ENCODE results near the gene ZNF302.
A peak's percentile ranks its signal among the peaks of the same experiment; 100 is the strongest.
"Not testable (repeated sequence)": the region's sequence is repeated elsewhere in the genome, so short reads cannot be mapped to it uniquely, and the experiment has no call there.

ZNF302 gene

GRCh38 chr19:34677386-34678084 lies at the start of gene ZNF302:
Gene ZNF302, plus strand, starts transcription at chr19:34677678. Its CDS starts 1,127 bp downstream, at chr19:34678805.
- peak; percentile 93 to 94 for DNase-seq

GRCh38 chr19:34633802-34634201 lies 43.7 kb upstream of the ZNF302 start:
- no peak for DNase-seq

- DNase-seq: peak; percentile 59 to 63
These were observed 37.9 kb upstream of the ZNF302 start for GRCh38 chr19:34639491-34640085.

DNA sequence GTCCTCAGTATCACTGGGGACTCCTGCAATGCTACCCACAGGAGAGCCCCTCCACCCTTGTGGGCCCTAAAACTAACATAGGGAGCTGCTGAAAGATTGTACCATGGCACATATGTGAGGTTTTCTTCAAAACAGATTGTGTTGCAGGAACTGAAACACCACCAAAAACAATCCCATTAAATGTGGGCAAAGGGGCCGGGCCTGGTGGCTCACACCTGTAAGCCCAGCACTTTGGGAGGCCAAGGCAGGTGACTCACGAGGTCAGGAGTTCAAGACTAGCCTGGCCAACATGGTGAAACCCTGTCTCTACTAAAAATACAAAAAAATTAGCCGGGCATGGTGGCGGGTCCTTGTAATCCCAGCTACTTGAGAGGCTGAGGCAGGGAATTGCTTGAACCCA lies 35.2 kb upstream of the ZNF302 start:
- DNase-seq: no peak

GRCh38 chr19:34644991-34645461 lies 32.5 kb upstream of the ZNF302 start:
- no peak for DNase-seq

- no peak for DNase-seq
These were observed 31.9 kb upstream of the ZNF302 start for GRCh38 chr19:34645551-34645950.

DNA sequence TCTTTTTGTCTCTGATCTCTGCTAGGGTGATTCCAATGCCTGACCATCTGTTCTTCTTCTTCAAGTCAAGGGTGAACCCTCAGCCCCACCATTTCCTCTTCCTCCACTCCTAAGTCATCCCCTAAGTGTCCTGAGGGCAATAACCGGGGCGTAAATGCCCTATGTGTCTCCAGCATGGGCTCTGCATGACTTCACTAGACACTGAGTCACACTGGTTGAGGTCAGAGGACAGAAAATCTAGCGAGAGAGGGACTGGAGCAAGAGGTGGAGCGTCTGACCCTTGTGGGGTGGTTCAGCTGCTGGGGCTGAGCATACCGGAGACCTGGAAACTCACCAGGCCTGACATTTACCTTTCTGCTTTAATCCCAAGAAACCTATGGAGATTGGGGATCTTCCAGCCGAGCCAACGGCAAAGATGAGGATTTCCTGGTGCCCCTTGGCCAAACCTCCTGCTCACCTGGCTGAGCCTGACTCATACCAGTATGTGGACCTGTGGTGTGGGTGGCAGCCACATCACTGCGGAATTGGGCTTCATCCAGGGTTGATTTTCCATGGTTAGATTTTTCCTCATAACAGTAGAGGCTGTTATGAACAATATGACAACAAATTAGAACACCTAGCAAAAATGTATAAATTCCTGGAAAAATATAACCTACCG lies 27.5 kb upstream of the ZNF302 start:
- no peak for DNase-seq

- DNase-seq: no peak
These were observed 25.7 kb upstream of the ZNF302 start for GRCh38 chr19:34651747-34652146.

- DNase-seq: no peak
These were observed 22.7 kb upstream of the ZNF302 start for GRCh38 chr19:34654796-34655195.

DNA sequence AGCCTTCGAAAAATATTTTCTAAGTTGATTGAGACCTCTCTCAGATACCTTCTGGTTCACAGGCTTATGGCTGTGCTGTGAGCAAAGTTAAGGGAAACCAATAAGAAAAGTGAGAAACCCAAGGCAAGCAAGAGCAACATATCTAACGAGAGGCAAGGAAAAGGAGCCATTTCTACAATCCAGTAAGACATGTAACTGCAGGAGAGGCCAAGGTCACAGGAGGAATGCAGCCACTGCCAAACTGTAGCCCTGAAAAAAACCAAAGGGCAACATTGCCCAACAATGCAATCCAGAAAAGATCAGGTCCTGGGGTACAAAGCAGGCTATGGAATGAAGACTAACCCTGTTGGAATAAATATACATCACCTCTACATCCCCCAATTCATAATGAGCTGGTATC lies 21.8 kb upstream of the ZNF302 start:
- no peak for DNase-seq

GRCh38 chr19:34661357-34661756 lies 16.1 kb upstream of the ZNF302 start:
- DNase-seq: no peak

DNA sequence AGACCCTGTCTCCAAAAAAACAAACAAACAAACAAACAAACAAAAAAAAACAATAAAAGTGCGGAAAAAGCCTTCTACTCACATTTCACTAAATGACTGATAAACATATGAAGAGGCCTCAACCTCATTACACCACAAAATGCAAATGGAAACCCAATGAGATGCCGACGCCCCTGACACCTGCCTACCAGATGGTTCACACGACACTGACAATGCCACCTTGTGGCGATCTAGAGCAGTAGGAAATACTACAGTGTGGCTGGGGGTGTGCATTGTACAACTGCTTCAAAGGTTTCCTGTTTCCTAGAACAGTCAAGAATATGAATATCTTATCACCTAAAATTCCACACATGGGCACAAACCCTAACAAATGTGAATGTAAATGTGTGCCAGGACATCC lies 14.6 kb upstream of the ZNF302 start:
- peak in 1 of 2 donors; percentile 13 for DNase-seq

- no peak for DNase-seq
These were observed 13.3 kb upstream of the ZNF302 start for GRCh38 chr19:34664168-34664567.

- no peak for DNase-seq
These were observed 12.6 kb upstream of the ZNF302 start for GRCh38 chr19:34664870-34665269.

GRCh38 chr19:34665275-34665674 lies 12.2 kb upstream of the ZNF302 start:
- DNase-seq: not testable (repeated sequence)

- no peak for DNase-seq
These were observed 11.1 kb upstream of the ZNF302 start for GRCh38 chr19:34666200-34666957.

DNA sequence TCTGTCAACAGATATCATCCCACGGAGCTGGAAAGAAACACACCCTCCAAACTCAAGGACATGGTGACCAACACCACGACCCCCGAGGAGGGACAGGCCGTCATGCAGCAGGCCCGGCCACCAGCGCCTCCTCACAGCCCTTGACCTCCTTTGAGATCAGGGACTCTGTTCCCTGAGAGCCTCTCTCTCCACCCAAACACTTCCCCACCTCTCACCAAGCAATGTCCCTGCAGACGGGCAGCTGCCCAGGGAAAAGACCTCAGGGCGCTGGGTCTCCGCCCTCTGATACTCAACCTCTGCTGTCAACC lies 10.6 kb upstream of the ZNF302 start:
- DNase-seq: no peak

DNA sequence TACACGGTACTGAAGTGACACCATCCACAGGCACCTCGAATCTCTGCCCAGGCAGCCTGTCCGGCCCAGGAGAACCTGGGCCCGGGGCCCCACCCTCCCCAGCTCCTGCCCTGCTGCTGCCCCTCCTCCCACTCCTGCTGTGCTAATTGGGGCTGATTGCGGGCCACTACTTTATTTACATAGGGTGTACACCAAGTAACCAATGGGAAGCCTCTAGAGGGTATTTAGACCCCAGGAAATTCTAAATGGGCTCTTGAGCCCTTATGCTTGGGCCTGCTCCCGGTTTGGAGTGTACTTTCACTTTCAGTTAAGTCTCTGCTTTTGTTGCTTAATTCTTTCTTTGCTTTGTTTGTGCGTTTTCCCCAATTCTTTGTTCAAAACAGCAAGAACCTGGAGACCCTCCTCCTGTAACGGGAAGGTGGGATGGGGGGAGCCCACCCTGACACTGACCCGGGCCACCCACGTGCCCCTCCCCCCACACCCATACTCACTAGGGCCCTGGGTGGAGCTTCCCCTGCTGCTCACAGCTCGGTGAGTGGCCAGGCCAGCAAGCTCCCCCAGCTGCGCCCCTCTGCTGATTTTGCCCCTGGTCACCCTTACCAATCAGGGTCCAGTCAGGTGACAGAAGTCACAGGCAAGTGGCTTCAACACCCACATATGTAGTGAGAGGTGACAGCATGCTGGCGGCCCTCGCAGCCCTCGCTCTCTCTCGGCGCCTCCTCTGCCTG lies 10.0 kb upstream of the ZNF302 start:
- DNase-seq: no peak

DNA sequence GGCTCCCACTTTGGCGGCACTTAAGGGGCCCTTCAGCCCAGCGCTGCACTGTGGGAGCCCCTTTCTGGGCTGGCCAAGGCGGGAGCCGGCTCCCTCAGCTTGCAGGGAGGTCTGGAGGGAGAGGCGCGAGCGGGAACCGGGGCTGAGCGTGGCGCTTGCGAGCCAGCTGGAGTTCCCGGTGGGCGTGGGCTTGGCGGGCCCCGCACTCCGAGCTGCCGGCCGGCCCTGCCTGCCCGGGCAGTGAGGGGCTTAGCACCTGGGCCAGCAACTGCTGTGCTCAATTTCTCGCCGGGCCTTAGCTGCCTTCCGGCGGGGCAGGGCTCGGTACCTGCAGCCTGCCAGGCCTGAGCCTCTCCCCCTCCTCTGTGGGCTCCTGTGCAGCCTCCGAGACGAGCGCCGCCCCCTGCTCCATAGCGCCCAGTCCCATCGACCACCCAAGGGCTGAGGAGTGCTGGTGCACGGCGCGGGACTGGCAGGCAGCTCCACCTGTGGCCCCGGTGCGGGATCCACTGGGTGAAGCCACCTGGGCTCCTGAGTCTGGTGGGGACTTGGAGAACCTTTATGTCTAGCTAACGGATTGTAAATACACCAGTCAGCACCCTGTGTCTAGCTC lies 9.3 kb upstream of the ZNF302 start:
- not testable (repeated sequence) for DNase-seq

GRCh38 chr19:34668690-34669089 lies 8.8 kb upstream of the ZNF302 start:
- not testable (repeated sequence) for DNase-seq

DNA sequence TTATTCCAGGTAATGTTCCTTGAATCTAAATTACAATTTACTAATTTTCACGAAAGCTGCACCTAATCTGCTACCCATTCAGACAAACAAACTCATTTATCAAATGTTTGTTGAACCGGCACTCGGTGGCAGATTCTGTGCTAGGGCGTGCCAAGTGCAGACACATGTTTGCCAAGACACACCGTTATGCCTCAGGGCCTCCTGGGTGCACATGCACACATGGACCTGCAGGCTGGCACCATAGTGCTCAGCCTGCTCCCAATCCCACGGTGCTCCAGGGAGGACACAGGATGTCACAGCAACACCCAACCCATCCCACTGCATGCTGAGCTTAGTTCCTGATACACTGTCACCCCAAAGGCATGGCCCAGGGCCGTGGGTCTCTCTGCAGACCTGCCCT lies 8.2 kb upstream of the ZNF302 start:
- DNase-seq: no peak

DNA sequence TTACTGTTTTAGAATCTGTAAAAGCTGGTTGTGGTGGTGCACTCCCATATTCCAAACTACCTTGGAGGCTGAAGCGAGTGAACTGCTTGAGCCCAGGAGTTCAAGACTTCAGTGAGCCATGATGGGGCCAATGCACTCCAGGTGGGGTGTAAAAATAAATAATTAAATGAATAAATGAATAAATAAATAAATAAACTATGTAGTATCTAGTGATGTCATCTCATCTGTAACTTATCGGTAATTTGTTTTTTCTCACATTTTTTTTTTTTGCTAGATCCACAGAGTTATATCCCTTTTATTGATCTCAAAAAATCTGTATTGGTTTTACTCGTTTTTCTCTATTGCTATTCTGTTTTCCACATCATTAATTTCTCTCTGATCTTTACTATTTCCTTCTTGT lies 5.5 kb upstream of the ZNF302 start:
- DNase-seq: no peak
